Measurements from ENCODE around the gene SRP54. TPM values are rescaled to one million over a fixed set of nuclear protein-coding genes. Genes with fewer than 3 reads are reported as not detected.

SRP54 gene
- total RNA-seq, 1 experiment from 2014 or later, result 84.5 TPM

- DNase-seq, result no peak
- BruUV-seq (replicated peaks), result TSS peak; percentile 45
- TF ChIP-seq CTCF (IDR thresholded peaks at IDR 0.05; ENCODE audit: insufficient read depth in 1 of 2, low read depth in 1 of 2, low read length in 1 of 2, severe bottlenecking in 1 of 2, unreplicated experiment in 1 of 2), result no peak
- Mint-ChIP-seq H3K4me1 (ENCODE audit: low read depth, unreplicated experiment) (peaks cover 17% of the 10 kb centered on the region), H3K9me3 (ENCODE audit: unreplicated experiment) (no peaks in the 10 kb centered on the region), H3K27ac (ENCODE audit: unreplicated experiment) (peak overlapping the region; percentile 42), H3K27me3 (ENCODE audit: insufficient read depth, unreplicated experiment) (no peaks in the 10 kb centered on the region), H3K4me3 (ENCODE audit: unreplicated experiment) (peak overlapping the region; percentile 90), H3K36me3 (ENCODE audit: insufficient read depth, unreplicated experiment) (peaks cover 52% of the 10 kb centered on the region)
- Histone ChIP-seq H3K27me3 (replicated peaks; ENCODE audit: control insufficient read depth, insufficient read depth, low read length) (no peaks in the 10 kb centered on the region), H3K4me3 (ENCODE audit: low read depth, low read length) (no peak overlapping the region), H3K9me3 (no peaks in the 10 kb centered on the region), H3K36me3 (ENCODE audit: control insufficient read depth, insufficient read depth, low read length) (no peaks in the 10 kb centered on the region), H3K4me1 (peaks cover 30% of the 10 kb centered on the region)
- intact Hi-C loops (cut with micrococcal nuclease; ENCODE audit: unreplicated experiment), result loop anchor here (2.0 to 10.0 kb wide), 4 partner anchors 75 to 357 kb away; partner anchors contain the start of genes BAZ1A, NFKBIA, PRORP and PSMA6
- CTCF ChIA-PET, result no interaction called here
- POLR2A ChIA-PET, result interaction anchor here (2.7 kb wide), 1 partner anchor 74 kb away, joined by 35 read pairs; the partner anchor contains the start of genes PPP2R3C and PRORP
Observed at GRCh38 chr14:35047976-35048513, 65.3 kb downstream of the SRP54 start.

GRCh38 chr14:35050652-35051051 lies 67.9 kb downstream of the SRP54 start:
- Histone ChIP-seq H3K36me3 (ENCODE audit: control insufficient read depth, insufficient read depth, low read length) (no peaks in the 10 kb centered on the region), H3K4me1 (peaks cover 27% of the 10 kb centered on the region), H3K27me3 (replicated peaks; ENCODE audit: control insufficient read depth, insufficient read depth, low read length) (no peaks in the 10 kb centered on the region), H3K4me3 (ENCODE audit: low read depth, low read length) (no peak overlapping the region), H3K9me3 (no peaks in the 10 kb centered on the region)
- no peak for TF ChIP-seq CTCF (IDR thresholded peaks at IDR 0.05; ENCODE audit: insufficient read depth in 1 of 2, low read depth in 1 of 2, low read length in 1 of 2, severe bottlenecking in 1 of 2, unreplicated experiment in 1 of 2)
- POLR2A ChIA-PET, result interaction anchor here (0.8 kb wide), 1 partner anchor 71 kb away, joined by 3 read pairs; the partner anchor contains the start of gene PPP2R3C
- peaks cover 62% of the 10 kb centered on the region for H3K36me3 Mint-ChIP-seq (ENCODE audit: insufficient read depth, unreplicated experiment)
- BruUV-seq (replicated peaks), result no TSS peak
- H3K4me3 Mint-ChIP-seq (ENCODE audit: unreplicated experiment), result no peak overlapping the region
- no peaks in the 10 kb centered on the region for H3K9me3 Mint-ChIP-seq (ENCODE audit: unreplicated experiment)
- CTCF ChIA-PET, result no interaction called here
- no peaks in the 10 kb centered on the region for H3K27me3 Mint-ChIP-seq (ENCODE audit: insufficient read depth, unreplicated experiment)
- no peak for DNase-seq
- peaks cover 10% of the 10 kb centered on the region for H3K4me1 Mint-ChIP-seq (ENCODE audit: low read depth, unreplicated experiment)
- H3K27ac Mint-ChIP-seq (ENCODE audit: unreplicated experiment), result no peak overlapping the region
- intact Hi-C loops (cut with micrococcal nuclease; ENCODE audit: unreplicated experiment), result no loop called here

- H3K36me3 ChIP-seq (ENCODE audit: control insufficient read depth, insufficient read depth, low read length), result no peaks in the 10 kb centered on the region
- Mint-ChIP-seq H3K27ac (ENCODE audit: unreplicated experiment) (no peak overlapping the region), H3K4me3 (ENCODE audit: unreplicated experiment) (no peak overlapping the region), H3K36me3 (ENCODE audit: insufficient read depth, unreplicated experiment) (peaks cover 53% of the 10 kb centered on the region), H3K27me3 (ENCODE audit: insufficient read depth, unreplicated experiment) (no peaks in the 10 kb centered on the region), H3K4me1 (ENCODE audit: low read depth, unreplicated experiment) (peaks cover 10% of the 10 kb centered on the region), H3K9me3 (ENCODE audit: unreplicated experiment) (no peaks in the 10 kb centered on the region)
- intact Hi-C loops (cut with micrococcal nuclease; ENCODE audit: unreplicated experiment), result no loop called here
- DNase-seq, result no peak
- BruUV-seq (replicated peaks), result no TSS peak
- peaks cover 27% of the 10 kb centered on the region for H3K4me1 ChIP-seq
- H3K9me3 ChIP-seq, result no peaks in the 10 kb centered on the region
- CTCF ChIA-PET, result no interaction called here
- no peak overlapping the region for H3K4me3 ChIP-seq (ENCODE audit: low read depth, low read length)
- POLR2A ChIA-PET, result interaction anchor here (0.5 to 1.1 kb wide), 2 partner anchors 9 to 61 kb away, joined by 3 to 5 read pairs; no protein-coding TSS in a partner anchor
- TF ChIP-seq CTCF (IDR thresholded peaks at IDR 0.05; ENCODE audit: insufficient read depth in 1 of 2, low read depth in 1 of 2, low read length in 1 of 2, severe bottlenecking in 1 of 2, unreplicated experiment in 1 of 2), result no peak
- H3K27me3 ChIP-seq (replicated peaks; ENCODE audit: control insufficient read depth, insufficient read depth, low read length), result no peaks in the 10 kb centered on the region
Observed at GRCh38 chr14:35051796-35052195, 69.0 kb downstream of the SRP54 start.

Measured in Caco-2 (cell line).